ENCODE measurements around the gene IMMP2L.
"Not testable (repeated sequence)": the region's sequence is repeated elsewhere in the genome, so short reads cannot be mapped to it uniquely, and the experiment has no call there.

IMMP2L gene

GRCh38 chr7:111256391-111256790 lies 305.9 kb downstream of the IMMP2L start:
- no peak for DNase-seq

GRCh38 chr7:111255576-111255975 lies 306.7 kb downstream of the IMMP2L start:
- DNase-seq, result no peak

- DNase-seq, result not testable (repeated sequence)
Measured at GRCh38 chr7:111251365-111251764, 310.9 kb downstream of the IMMP2L start.

GRCh38 chr7:111249807-111250206 lies 312.5 kb downstream of the IMMP2L start:
- DNase-seq, result not testable (repeated sequence)

- no peak for DNase-seq
Measured at GRCh38 chr7:111242141-111242755, 320.0 kb downstream of the IMMP2L start.

- DNase-seq, result no peak
Measured at GRCh38 chr7:111240371-111240770, 321.9 kb downstream of the IMMP2L start.

- no peak for DNase-seq
Measured at GRCh38 chr7:111239437-111239836, 322.9 kb downstream of the IMMP2L start.

GRCh38 chr7:111238886-111239285 lies 323.4 kb downstream of the IMMP2L start:
- DNase-seq, result no peak

- no peak for DNase-seq
Measured at GRCh38 chr7:111235709-111236108, 326.6 kb downstream of the IMMP2L start.

GRCh38 chr7:111232249-111233084 lies 329.8 kb downstream of the IMMP2L start:
- no peak for DNase-seq

GRCh38 chr7:111229916-111230315 lies 332.4 kb downstream of the IMMP2L start:
- no peak for DNase-seq

- DNase-seq, result no peak
Measured at GRCh38 chr7:111229181-111229740, 333.0 kb downstream of the IMMP2L start.

- no peak for DNase-seq
Measured at GRCh38 chr7:111228437-111228836, 333.9 kb downstream of the IMMP2L start.

- DNase-seq, result no peak
Measured at GRCh38 chr7:111226800-111227199, 335.5 kb downstream of the IMMP2L start.

GRCh38 chr7:111224354-111225231 lies 337.7 kb downstream of the IMMP2L start:
- DNase-seq, result no peak

- no peak for DNase-seq
Measured at GRCh38 chr7:111223802-111224253, 338.5 kb downstream of the IMMP2L start.

- DNase-seq, result no peak
Measured at GRCh38 chr7:111215550-111215949, 346.7 kb downstream of the IMMP2L start.

- DNase-seq, result no peak
Measured at GRCh38 chr7:111212857-111213523, 349.3 kb downstream of the IMMP2L start.

- no peak for DNase-seq
Measured at GRCh38 chr7:111210996-111211395, 351.3 kb downstream of the IMMP2L start.

GRCh38 chr7:111210043-111210442 lies 352.2 kb downstream of the IMMP2L start:
- no peak for DNase-seq

GRCh38 chr7:111205251-111205650 lies 357.0 kb downstream of the IMMP2L start:
- DNase-seq, result no peak

- no peak for DNase-seq
Measured at GRCh38 chr7:111202321-111202720, 360.0 kb downstream of the IMMP2L start.

All from stimulated activated CD4-positive, alpha-beta T cell treated with anti-CD3 and anti-CD28 coated beads, Interleukin-4, amount 100 ng/mL, for 4 hours (primary cell).